Keratinocyte (primary cell): Measurements from ENCODE around the gene JPH2. TPM values are rescaled to one million over a fixed set of nuclear protein-coding genes. Genes with fewer than 3 reads are reported as not detected.
A peak's percentile ranks its signal among the peaks of the same experiment; 100 is the strongest.

Experiments used
- DNase-seq: peaks from one replicate; pipeline ENCODE4 v3.0.0-alpha.2; 2011; ENCODE audit warnings: low read depth, missing footprints, low spot score
- FAIRE-seq: peaks from 2 replicates; lab custom pipeline; 2011; peaks lifted over from hg19 to GRCh38; lab: Jason Lieb, UNC
- H2AFZ ChIP-seq: 2 replicates; pipeline ENCODE4 v1.6.0; 2012; ENCODE audit warnings: low read length, control low read depth, inconsistent platforms; ENCODE audit not compliant: control insufficient read depth
- H3K27ac ChIP-seq: 2 replicates; pipeline ENCODE4 v1.5.1; 2011; ENCODE audit warnings: low read length; ENCODE audit not compliant: control insufficient read depth, insufficient read depth
- H3K27me3 ChIP-seq: 3 replicates; pipeline ENCODE4 v1.6.0; 2011; ENCODE audit warnings: low read length; ENCODE audit not compliant: control insufficient read depth, insufficient read depth; ENCODE audit errors: extremely low read depth
- H3K36me3 ChIP-seq, 2 experiments: 2 replicates in 1 of 2; 3 replicates in 1 of 2; pipeline ENCODE4 v1.5.1; 2011; ENCODE audit warnings: low read length in 2 of 2, mild to moderate bottlenecking in 1 of 2; ENCODE audit not compliant: control insufficient read depth in 2 of 2, insufficient read depth in 2 of 2; ENCODE audit errors: extremely low read depth in 1 of 2
- H3K4me1 ChIP-seq: 3 replicates; pipeline ENCODE4 v1.5.1; 2011; ENCODE audit warnings: low read length; ENCODE audit not compliant: control insufficient read depth, insufficient read depth; ENCODE audit errors: extremely low read depth
- H3K4me2 ChIP-seq: 3 replicates; pipeline ENCODE4 v1.6.0; 2011; ENCODE audit warnings: low read depth, low read length; ENCODE audit not compliant: control insufficient read depth, insufficient read depth; ENCODE audit errors: extremely low read depth
- H3K4me3 ChIP-seq, 3 experiments: fragments of 200-600 bp in 1 of 3; sonication (generic) in 1 of 3; 2 replicates in 2 of 3; 3 replicates in 1 of 3; pipeline ENCODE4 v1.5.1; 2011 to 2016; ENCODE audit warnings: low read length in 3 of 3, mild to moderate bottlenecking in 3 of 3, control low read depth in 2 of 3, inconsistent platforms in 1 of 3, low read depth in 1 of 3, mixed read lengths in 1 of 3, mixed run types in 1 of 3, moderate library complexity in 1 of 3; ENCODE audit not compliant: control insufficient read depth in 2 of 3, insufficient read depth in 2 of 3; ENCODE audit errors: extremely low read depth in 1 of 3
- H3K79me2 ChIP-seq: 2 replicates; pipeline ENCODE4 v1.6.0; 2012; ENCODE audit warnings: low read length; ENCODE audit not compliant: control insufficient read depth, insufficient read depth
- H3K9ac ChIP-seq: 3 replicates; pipeline ENCODE4 v1.6.0; 2011; ENCODE audit warnings: low read length; ENCODE audit not compliant: control insufficient read depth, insufficient read depth; ENCODE audit errors: extremely low read depth
- H3K9me1 ChIP-seq: 3 replicates; pipeline ENCODE4 v1.6.0; 2011; ENCODE audit warnings: low read length; ENCODE audit not compliant: control insufficient read depth, insufficient read depth; ENCODE audit errors: extremely low read depth
- H3K9me3 ChIP-seq: 2 replicates; pipeline ENCODE4 v1.5.1; 2012; ENCODE audit warnings: low read depth, low read length; ENCODE audit not compliant: control insufficient read depth
- H4K20me1 ChIP-seq: 3 replicates; pipeline ENCODE4 v1.6.0; 2011; ENCODE audit warnings: low read length; ENCODE audit not compliant: control insufficient read depth, insufficient read depth; ENCODE audit errors: extremely low read depth
- EZH2 ChIP-seq: IDR thresholded peaks from one replicate; pipeline ENCODE4 v1.6.1; 2012; ENCODE audit warnings: inconsistent platforms, mild to moderate bottlenecking, low read length, moderate library complexity
- dilution Hi-C: fragments of 300-500 bp; cut with MboI; formaldehyde crosslinking; loops from one replicate; pipeline ENCODE4 v1.7.0; 2020; ENCODE audit warnings: low sequenced_read_pairs; ENCODE audit not compliant: extremely low pct_ligation_motif_present
- polyA plus RNA-seq, 5 experiments: library from polyadenylated mRNA; depleted of rRNA in 3 of 5; stranded (reverse) in 3 of 5; stranded (forward) in 1 of 5; unstranded in 1 of 5; fragments of >200 nt; gene quantifications; 1 replicate in 1 of 5; 2 replicates in 3 of 5; 3 replicates in 1 of 5; pipeline versions ENCODE4 v1.2.1 to v1.2.3, GENCODE V29; 2011 to 2012; ENCODE audit warnings: missing spikeins in 2 of 5, low read depth in 1 of 5, low replicate concordance in 1 of 5
- TF ChIP-seq, protein P1 (sequence below), 3 experiments: IDR thresholded peaks in 1 of 3; conservative IDR thresholded peaks in 1 of 3; optimal IDR thresholded peaks in 1 of 3; 2 replicates in 2 of 3; 3 replicates in 1 of 3; pipeline versions ENCODE3 to v1.5.1; 2011; ENCODE audit warnings: low read length in 3 of 3, mild to moderate bottlenecking in 3 of 3, moderate library complexity in 2 of 3, control low read depth in 1 of 3, inconsistent platforms in 1 of 3; ENCODE audit not compliant: insufficient read depth in 2 of 3; ENCODE audit errors: extremely low read depth in 1 of 3

The JPH2 gene
- polyA plus RNA-seq, 1 donor (not counting 4 experiments of a cell fraction or from before 2014, with no cell fraction given), result 2.5 TPM

DNA sequence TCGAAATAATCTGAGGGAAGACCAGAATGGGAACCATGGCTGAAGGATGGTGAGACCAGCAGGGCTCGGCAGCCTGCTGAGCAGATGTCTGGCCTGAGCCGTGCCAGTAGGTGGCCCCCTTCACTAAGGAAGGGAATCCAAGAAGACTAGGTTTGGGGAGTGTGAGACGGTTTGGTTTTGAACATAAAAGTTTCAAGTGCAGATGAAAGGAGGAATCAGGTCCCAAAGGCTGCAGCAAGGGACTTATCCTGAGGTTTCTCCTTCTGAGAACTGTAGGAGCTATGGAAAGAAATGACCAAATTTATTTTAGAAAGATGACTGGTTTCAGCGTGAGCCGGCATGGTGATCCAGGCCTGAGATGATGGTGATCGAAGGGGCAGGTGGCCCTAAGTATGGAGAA, 28.1 kb upstream of the JPH2 start:
- Histone ChIP-seq H3K9ac (no peak overlapping the region), H3K27me3 (no peaks in the 10 kb centered on the region), H3K4me2 (no peak overlapping the region), H3K27ac (no peak overlapping the region), H4K20me1 (no peaks in the 10 kb centered on the region), H3K9me1 (no peaks in the 10 kb centered on the region), H3K9me3 (no peaks in the 10 kb centered on the region), H2AFZ (no peak overlapping the region), H3K79me2 (peaks cover 2% of the 10 kb centered on the region), H3K4me3 (no peak overlapping the region), H3K36me3 (no peaks in the 10 kb centered on the region), H3K4me1 (peaks cover 23% of the 10 kb centered on the region)
- peak; percentile 39 for FAIRE-seq
- DNase-seq, result no peak
- dilution Hi-C loops, result loop anchor here (10.0 kb wide), 1 partner anchor 170 kb away; no protein-coding TSS in a partner anchor
- TF ChIP-seq EZH2, result no peak
- TF ChIP-seq, protein P1, sequence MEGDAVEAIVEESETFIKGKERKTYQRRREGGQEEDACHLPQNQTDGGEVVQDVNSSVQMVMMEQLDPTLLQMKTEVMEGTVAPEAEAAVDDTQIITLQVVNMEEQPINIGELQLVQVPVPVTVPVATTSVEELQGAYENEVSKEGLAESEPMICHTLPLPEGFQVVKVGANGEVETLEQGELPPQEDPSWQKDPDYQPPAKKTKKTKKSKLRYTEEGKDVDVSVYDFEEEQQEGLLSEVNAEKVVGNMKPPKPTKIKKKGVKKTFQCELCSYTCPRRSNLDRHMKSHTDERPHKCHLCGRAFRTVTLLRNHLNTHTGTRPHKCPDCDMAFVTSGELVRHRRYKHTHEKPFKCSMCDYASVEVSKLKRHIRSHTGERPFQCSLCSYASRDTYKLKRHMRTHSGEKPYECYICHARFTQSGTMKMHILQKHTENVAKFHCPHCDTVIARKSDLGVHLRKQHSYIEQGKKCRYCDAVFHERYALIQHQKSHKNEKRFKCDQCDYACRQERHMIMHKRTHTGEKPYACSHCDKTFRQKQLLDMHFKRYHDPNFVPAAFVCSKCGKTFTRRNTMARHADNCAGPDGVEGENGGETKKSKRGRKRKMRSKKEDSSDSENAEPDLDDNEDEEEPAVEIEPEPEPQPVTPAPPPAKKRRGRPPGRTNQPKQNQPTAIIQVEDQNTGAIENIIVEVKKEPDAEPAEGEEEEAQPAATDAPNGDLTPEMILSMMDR (optimal IDR thresholded peaks at IDR 0.05 in 1 of 3, IDR thresholded peaks at IDR 0.05 in 1 of 3, conservative IDR thresholded peaks at IDR 0.05 in 1 of 3; ENCODE audit: extremely low read depth in 1 of 3, insufficient read depth in 2 of 3, low read length in 3 of 3), result peak; percentile 88 to 94 (median 89)

DNA sequence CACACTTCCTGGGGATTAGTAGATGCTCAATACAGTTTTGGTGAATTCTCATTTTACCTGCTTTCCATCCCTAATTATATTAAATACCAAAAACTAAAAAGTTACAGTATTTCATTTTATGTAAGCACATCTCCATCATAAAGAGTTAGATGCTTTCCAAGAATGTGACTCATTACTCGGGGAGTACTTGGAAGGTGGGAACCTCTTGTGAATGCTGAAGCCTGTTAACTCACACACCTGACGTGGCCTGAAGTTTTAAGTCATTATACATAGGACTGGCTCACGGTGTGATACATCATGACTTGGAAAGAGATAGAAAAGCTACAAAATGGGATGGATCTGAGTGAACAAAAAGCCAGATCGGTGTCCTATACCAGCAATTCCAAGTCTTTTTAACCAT, 25.8 kb upstream of the JPH2 start:
- DNase-seq (peak; percentile 79), FAIRE-seq (peak; percentile 76)
- Histone ChIP-seq H3K4me1 (peaks cover 14% of the 10 kb centered on the region), H2AFZ (no peak overlapping the region), H3K36me3 (no peaks in the 10 kb centered on the region), H3K79me2 (peaks cover 25% of the 10 kb centered on the region), H3K9me1 (no peaks in the 10 kb centered on the region), H3K9me3 (no peaks in the 10 kb centered on the region), H3K27ac (peak overlapping the region; percentile 95), H3K27me3 (no peaks in the 10 kb centered on the region), H3K4me3 (no peak overlapping the region), H4K20me1 (peaks cover 2% of the 10 kb centered on the region), H3K4me2 (peak overlapping the region; percentile 82), H3K9ac (peak overlapping the region; percentile 88)
- no peak for TF ChIP-seq EZH2
- TF ChIP-seq, protein P1 (optimal IDR thresholded peaks at IDR 0.05 in 1 of 3, IDR thresholded peaks at IDR 0.05 in 1 of 3, conservative IDR thresholded peaks at IDR 0.05 in 1 of 3; ENCODE audit: extremely low read depth in 1 of 3, insufficient read depth in 2 of 3, low read length in 3 of 3), result no peak
- dilution Hi-C loops, result loop anchor here (10.0 kb wide), 1 partner anchor 172 kb away; no protein-coding TSS in a partner anchor
